GM23338 (cell line): ENCODE results near the gene RASSF4. TPM values are rescaled to one million over a fixed set of nuclear protein-coding genes. Genes with fewer than 3 reads are reported as not detected.

Experiments
- ATAC-seq: fragments of 200-7000 bp; cut with Tn5 transposase; 3 replicates; pipeline ENCODE4 v1.9.1; 2020
- DNase-seq: peaks from one replicate; pipeline ENCODE4 v3.0.0-alpha.2; 2015; ENCODE audit warnings: low spot score
- H2AFZ ChIP-seq: fragments of 200-600 bp; sonication (generic); 2 replicates; pipeline ENCODE4 v1.8.0; 2016; ENCODE audit warnings: antibody characterized with exemption, mild to moderate bottlenecking, moderate library complexity
- H3F3A ChIP-seq: fragments of 200-600 bp; sonication (generic); replicated peaks from 2 replicates; pipeline ENCODE4 v1.8.0; 2017; ENCODE audit warnings: antibody characterized with exemption, mixed run types, low read depth
- H3K27ac ChIP-seq: fragments of 200-600 bp; sonication (generic); 2 replicates; pipeline ENCODE4 v1.6.1; 2016; ENCODE audit warnings: low read depth
- H3K27me3 ChIP-seq: fragments of 200-600 bp; sonication (generic); 2 replicates; pipeline ENCODE4 v1.8.0; 2016; ENCODE audit warnings: mild to moderate bottlenecking, mixed run types, moderate library complexity; ENCODE audit not compliant: insufficient read depth
- H3K36me3 ChIP-seq: fragments of 200-600 bp; sonication (generic); 2 replicates; pipeline ENCODE4 v1.8.0; 2016; ENCODE audit warnings: mild to moderate bottlenecking; ENCODE audit not compliant: insufficient read depth
- H3K4me1 ChIP-seq: fragments of 200-600 bp; sonication (generic); 2 replicates; pipeline ENCODE4 v1.8.0; 2016; ENCODE audit warnings: mild to moderate bottlenecking, moderate library complexity; ENCODE audit not compliant: insufficient read depth
- H3K4me2 ChIP-seq: fragments of 200-600 bp; sonication (generic); 2 replicates; pipeline ENCODE4 v1.7.1; 2017; ENCODE audit warnings: mixed run types
- H3K4me3 ChIP-seq: fragments of 200-600 bp; sonication (generic); 2 replicates; pipeline ENCODE4 v1.6.1; 2016; ENCODE audit warnings: mixed run types
- H3K79me2 ChIP-seq: fragments of 200-600 bp; sonication (generic); replicated peaks from 2 replicates; pipeline ENCODE4 v1.8.0; 2017; ENCODE audit warnings: mild to moderate bottlenecking; ENCODE audit not compliant: insufficient read depth
- H3K9me2 ChIP-seq: fragments of 200-600 bp; sonication (generic); 2 replicates; pipeline ENCODE4 v1.8.0; 2017; ENCODE audit not compliant: insufficient read depth
- H4K20me1 ChIP-seq: fragments of 200-600 bp; sonication (generic); replicated peaks from 2 replicates; pipeline ENCODE4 v1.8.0; 2017; ENCODE audit warnings: mild to moderate bottlenecking; ENCODE audit not compliant: insufficient read depth
- H3K27ac Mint-ChIP-seq: 2 replicates; pipeline ENCODE4 v1.8.0; 2020; ENCODE audit warnings: inconsistent platforms, mild to moderate bottlenecking, moderate library complexity, mixed read lengths
- H3K27me3 Mint-ChIP-seq: 3 replicates; pipeline ENCODE4 v1.8.0; 2022; ENCODE audit warnings: low read depth, mild to moderate bottlenecking, moderate library complexity, mixed read lengths, inconsistent platforms; ENCODE audit not compliant: insufficient read depth, poor library complexity
- H3K36me3 Mint-ChIP-seq: 3 replicates; pipeline ENCODE4 v1.8.0; 2021; ENCODE audit warnings: low read depth, mild to moderate bottlenecking, inconsistent platforms, moderate library complexity, mixed read lengths
- H3K4me1 Mint-ChIP-seq: 3 replicates; pipeline ENCODE4 v1.8.0; 2020; ENCODE audit warnings: mild to moderate bottlenecking, inconsistent platforms, mixed read lengths
- H3K4me3 Mint-ChIP-seq: 3 replicates; pipeline ENCODE4 v1.8.0; 2021; ENCODE audit warnings: moderate library complexity, mild to moderate bottlenecking, inconsistent platforms, mixed read lengths
- H3K9me3 Mint-ChIP-seq: 3 replicates; pipeline ENCODE4 v1.8.0; 2020; ENCODE audit warnings: moderate library complexity, mild to moderate bottlenecking, inconsistent platforms, mixed read lengths
- CREB1 ChIP-seq: fragments of 250-450 bp; sonication (Bioruptor Pico); IDR thresholded peaks from 2 replicates; pipeline ENCODE4 v1.5.0; 2020; ENCODE audit warnings: low read depth, mild to moderate bottlenecking, moderate library complexity
- EZH2 ChIP-seq: fragments of 200-600 bp; sonication (generic); IDR thresholded peaks from one replicate; pipeline ENCODE4 v1.8.0; 2017; ENCODE audit warnings: antibody characterized with exemption, mild to moderate bottlenecking, low read depth; ENCODE audit not compliant: unreplicated experiment
- EZH2phosphoT487 ChIP-seq: fragments of 200-600 bp; sonication (generic); IDR thresholded peaks from one replicate; pipeline ENCODE4 v1.8.1; 2018; ENCODE audit warnings: antibody characterized with exemption; ENCODE audit not compliant: unreplicated experiment
- JUNB ChIP-seq: IDR thresholded peaks from one replicate; pipeline ENCODE4 v1.6.1; 2016; ENCODE audit warnings: antibody characterized with exemption; ENCODE audit not compliant: unreplicated experiment
- NANOG ChIP-seq: IDR thresholded peaks from 2 replicates; pipeline ENCODE4 v1.6.1; 2016; ENCODE audit warnings: antibody characterized with exemption, borderline replicate concordance
- POLR2AphosphoS5 ChIP-seq: IDR thresholded peaks from 2 replicates; pipeline ENCODE4 v1.6.1; 2016; ENCODE audit warnings: antibody characterized with exemption, low read depth
- STAT1 ChIP-seq: IDR thresholded peaks from one replicate; pipeline ENCODE4 v1.6.1; 2016; ENCODE audit warnings: antibody characterized with exemption; ENCODE audit not compliant: unreplicated experiment
- ZNF114 ChIP-seq: fragments of 250-450 bp; sonication (Bioruptor Pico); IDR thresholded peaks from 2 replicates; pipeline ENCODE4 v1.5.0; 2020; ENCODE audit warnings: mild to moderate bottlenecking, moderate library complexity
- ZNF331 ChIP-seq: fragments of 250-450 bp; sonication (Bioruptor Pico); IDR thresholded peaks from 2 replicates; pipeline ENCODE4 v1.5.0; 2020; ENCODE audit warnings: low read depth, mild to moderate bottlenecking, moderate library complexity
- polyA plus RNA-seq: library from polyadenylated mRNA; unstranded; fragments of >200 nt; fragmentation: Nextera tagmentation; extraction: Ambion mirVana; gene quantifications from 2 replicates; pipeline ENCODE4 v1.2.1, GENCODE V29; 2016
- total RNA-seq: library from RNA; depleted of rRNA; stranded (reverse); fragments of >200 nt; shearing (Covaris generic); gene quantifications from 2 replicates; pipeline ENCODE4 v1.2.3, GENCODE V29; 2014
- TF ChIP-seq, protein P1 (sequence below): IDR thresholded peaks from one replicate; pipeline ENCODE4 v1.6.1; 2018; ENCODE audit warnings: antibody characterized with exemption; ENCODE audit not compliant: unreplicated experiment
- TF ChIP-seq, protein P2 (sequence below): IDR thresholded peaks from 2 replicates; pipeline ENCODE4 v1.6.1; 2016; ENCODE audit warnings: antibody characterized with exemption
- TF ChIP-seq, protein P3 (sequence below), 2 experiments: fragments of 200-600 bp in 1 of 2; sonication (generic) in 1 of 2; conservative IDR thresholded peaks; 2 replicates each; pipeline versions ENCODE4 v1.5.1 to v1.6.1; 2016 to 2017; ENCODE audit warnings: antibody characterized with exemption in 2 of 2, low read depth in 2 of 2, mild to moderate bottlenecking in 2 of 2, moderate library complexity in 1 of 2
- TF ChIP-seq, protein P4 (sequence below): fragments of 250-450 bp; sonication (Bioruptor Pico); IDR thresholded peaks from 2 replicates; pipeline ENCODE4 v1.5.0; 2020; ENCODE audit warnings: mild to moderate bottlenecking, moderate library complexity

The RASSF4 gene
- total and polyA plus RNA-seq, 2 experiments from 2014 or later = 12.4 to 13.6 TPM

DNA sequence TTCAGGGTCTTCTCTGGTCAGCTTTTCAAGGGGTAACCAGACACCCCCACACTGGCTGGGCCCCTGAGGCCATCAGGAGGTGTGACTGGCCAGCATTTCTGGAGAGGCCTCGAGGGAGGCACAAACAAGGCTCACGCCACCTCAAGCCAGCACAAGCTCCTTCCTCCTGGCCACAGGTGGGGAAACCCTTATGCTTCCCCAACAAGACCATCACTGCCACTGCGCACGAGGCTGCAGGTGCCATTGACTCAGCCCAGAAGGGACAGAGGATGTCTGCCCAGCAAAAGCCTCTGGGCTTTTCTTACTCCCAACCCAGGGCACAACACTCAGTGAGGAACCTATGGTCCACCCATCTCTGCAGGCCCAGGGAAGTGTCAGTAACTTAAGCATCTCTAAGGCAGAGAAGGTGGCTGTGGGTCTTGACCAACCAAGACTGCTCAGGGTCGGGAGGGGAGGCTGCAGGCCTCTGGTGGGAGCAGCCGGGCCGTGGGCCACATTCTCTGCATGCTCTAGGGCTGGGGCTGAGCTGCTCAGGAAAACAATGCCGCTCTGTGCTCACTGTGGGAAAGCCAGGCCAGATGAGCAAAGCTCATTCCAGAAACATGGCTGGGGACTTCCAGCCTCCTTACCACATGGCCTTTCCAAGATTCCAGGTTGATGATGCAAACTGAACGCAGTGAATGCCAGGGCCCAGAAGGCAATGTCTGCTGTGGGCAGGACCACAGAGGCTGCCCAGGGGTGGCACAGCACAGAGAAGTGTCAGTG is 24.2 kb upstream of the RASSF4 start:
- no peaks in the 10 kb centered on the region for H3K27me3 ChIP-seq
- H3K4me1 ChIP-seq = peaks cover 6% of the 10 kb centered on the region; the same call in 1 of the 2 replicates
- TF ChIP-seq, protein P1, sequence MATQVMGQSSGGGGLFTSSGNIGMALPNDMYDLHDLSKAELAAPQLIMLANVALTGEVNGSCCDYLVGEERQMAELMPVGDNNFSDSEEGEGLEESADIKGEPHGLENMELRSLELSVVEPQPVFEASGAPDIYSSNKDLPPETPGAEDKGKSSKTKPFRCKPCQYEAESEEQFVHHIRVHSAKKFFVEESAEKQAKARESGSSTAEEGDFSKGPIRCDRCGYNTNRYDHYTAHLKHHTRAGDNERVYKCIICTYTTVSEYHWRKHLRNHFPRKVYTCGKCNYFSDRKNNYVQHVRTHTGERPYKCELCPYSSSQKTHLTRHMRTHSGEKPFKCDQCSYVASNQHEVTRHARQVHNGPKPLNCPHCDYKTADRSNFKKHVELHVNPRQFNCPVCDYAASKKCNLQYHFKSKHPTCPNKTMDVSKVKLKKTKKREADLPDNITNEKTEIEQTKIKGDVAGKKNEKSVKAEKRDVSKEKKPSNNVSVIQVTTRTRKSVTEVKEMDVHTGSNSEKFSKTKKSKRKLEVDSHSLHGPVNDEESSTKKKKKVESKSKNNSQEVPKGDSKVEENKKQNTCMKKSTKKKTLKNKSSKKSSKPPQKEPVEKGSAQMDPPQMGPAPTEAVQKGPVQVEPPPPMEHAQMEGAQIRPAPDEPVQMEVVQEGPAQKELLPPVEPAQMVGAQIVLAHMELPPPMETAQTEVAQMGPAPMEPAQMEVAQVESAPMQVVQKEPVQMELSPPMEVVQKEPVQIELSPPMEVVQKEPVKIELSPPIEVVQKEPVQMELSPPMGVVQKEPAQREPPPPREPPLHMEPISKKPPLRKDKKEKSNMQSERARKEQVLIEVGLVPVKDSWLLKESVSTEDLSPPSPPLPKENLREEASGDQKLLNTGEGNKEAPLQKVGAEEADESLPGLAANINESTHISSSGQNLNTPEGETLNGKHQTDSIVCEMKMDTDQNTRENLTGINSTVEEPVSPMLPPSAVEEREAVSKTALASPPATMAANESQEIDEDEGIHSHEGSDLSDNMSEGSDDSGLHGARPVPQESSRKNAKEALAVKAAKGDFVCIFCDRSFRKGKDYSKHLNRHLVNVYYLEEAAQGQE = no peak
- TF ChIP-seq ZNF331 (CRISPR knock-in tag) (no peak), EZH2phosphoT487 (no peak), NANOG (no peak), EZH2 (no peak), STAT1 (no peak), CREB1 (no peak), POLR2AphosphoS5 (no peak), JUNB (no peak), ZNF114 (CRISPR knock-in tag) (no peak)
- TF ChIP-seq, protein P2, sequence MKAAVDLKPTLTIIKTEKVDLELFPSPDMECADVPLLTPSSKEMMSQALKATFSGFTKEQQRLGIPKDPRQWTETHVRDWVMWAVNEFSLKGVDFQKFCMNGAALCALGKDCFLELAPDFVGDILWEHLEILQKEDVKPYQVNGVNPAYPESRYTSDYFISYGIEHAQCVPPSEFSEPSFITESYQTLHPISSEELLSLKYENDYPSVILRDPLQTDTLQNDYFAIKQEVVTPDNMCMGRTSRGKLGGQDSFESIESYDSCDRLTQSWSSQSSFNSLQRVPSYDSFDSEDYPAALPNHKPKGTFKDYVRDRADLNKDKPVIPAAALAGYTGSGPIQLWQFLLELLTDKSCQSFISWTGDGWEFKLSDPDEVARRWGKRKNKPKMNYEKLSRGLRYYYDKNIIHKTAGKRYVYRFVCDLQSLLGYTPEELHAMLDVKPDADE = no peak
- TF ChIP-seq, protein P3, sequence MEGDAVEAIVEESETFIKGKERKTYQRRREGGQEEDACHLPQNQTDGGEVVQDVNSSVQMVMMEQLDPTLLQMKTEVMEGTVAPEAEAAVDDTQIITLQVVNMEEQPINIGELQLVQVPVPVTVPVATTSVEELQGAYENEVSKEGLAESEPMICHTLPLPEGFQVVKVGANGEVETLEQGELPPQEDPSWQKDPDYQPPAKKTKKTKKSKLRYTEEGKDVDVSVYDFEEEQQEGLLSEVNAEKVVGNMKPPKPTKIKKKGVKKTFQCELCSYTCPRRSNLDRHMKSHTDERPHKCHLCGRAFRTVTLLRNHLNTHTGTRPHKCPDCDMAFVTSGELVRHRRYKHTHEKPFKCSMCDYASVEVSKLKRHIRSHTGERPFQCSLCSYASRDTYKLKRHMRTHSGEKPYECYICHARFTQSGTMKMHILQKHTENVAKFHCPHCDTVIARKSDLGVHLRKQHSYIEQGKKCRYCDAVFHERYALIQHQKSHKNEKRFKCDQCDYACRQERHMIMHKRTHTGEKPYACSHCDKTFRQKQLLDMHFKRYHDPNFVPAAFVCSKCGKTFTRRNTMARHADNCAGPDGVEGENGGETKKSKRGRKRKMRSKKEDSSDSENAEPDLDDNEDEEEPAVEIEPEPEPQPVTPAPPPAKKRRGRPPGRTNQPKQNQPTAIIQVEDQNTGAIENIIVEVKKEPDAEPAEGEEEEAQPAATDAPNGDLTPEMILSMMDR (conservative IDR thresholded peaks at IDR 0.05; ENCODE audit: low read depth in 2 of 2) = no peak
- TF ChIP-seq, protein P4, sequence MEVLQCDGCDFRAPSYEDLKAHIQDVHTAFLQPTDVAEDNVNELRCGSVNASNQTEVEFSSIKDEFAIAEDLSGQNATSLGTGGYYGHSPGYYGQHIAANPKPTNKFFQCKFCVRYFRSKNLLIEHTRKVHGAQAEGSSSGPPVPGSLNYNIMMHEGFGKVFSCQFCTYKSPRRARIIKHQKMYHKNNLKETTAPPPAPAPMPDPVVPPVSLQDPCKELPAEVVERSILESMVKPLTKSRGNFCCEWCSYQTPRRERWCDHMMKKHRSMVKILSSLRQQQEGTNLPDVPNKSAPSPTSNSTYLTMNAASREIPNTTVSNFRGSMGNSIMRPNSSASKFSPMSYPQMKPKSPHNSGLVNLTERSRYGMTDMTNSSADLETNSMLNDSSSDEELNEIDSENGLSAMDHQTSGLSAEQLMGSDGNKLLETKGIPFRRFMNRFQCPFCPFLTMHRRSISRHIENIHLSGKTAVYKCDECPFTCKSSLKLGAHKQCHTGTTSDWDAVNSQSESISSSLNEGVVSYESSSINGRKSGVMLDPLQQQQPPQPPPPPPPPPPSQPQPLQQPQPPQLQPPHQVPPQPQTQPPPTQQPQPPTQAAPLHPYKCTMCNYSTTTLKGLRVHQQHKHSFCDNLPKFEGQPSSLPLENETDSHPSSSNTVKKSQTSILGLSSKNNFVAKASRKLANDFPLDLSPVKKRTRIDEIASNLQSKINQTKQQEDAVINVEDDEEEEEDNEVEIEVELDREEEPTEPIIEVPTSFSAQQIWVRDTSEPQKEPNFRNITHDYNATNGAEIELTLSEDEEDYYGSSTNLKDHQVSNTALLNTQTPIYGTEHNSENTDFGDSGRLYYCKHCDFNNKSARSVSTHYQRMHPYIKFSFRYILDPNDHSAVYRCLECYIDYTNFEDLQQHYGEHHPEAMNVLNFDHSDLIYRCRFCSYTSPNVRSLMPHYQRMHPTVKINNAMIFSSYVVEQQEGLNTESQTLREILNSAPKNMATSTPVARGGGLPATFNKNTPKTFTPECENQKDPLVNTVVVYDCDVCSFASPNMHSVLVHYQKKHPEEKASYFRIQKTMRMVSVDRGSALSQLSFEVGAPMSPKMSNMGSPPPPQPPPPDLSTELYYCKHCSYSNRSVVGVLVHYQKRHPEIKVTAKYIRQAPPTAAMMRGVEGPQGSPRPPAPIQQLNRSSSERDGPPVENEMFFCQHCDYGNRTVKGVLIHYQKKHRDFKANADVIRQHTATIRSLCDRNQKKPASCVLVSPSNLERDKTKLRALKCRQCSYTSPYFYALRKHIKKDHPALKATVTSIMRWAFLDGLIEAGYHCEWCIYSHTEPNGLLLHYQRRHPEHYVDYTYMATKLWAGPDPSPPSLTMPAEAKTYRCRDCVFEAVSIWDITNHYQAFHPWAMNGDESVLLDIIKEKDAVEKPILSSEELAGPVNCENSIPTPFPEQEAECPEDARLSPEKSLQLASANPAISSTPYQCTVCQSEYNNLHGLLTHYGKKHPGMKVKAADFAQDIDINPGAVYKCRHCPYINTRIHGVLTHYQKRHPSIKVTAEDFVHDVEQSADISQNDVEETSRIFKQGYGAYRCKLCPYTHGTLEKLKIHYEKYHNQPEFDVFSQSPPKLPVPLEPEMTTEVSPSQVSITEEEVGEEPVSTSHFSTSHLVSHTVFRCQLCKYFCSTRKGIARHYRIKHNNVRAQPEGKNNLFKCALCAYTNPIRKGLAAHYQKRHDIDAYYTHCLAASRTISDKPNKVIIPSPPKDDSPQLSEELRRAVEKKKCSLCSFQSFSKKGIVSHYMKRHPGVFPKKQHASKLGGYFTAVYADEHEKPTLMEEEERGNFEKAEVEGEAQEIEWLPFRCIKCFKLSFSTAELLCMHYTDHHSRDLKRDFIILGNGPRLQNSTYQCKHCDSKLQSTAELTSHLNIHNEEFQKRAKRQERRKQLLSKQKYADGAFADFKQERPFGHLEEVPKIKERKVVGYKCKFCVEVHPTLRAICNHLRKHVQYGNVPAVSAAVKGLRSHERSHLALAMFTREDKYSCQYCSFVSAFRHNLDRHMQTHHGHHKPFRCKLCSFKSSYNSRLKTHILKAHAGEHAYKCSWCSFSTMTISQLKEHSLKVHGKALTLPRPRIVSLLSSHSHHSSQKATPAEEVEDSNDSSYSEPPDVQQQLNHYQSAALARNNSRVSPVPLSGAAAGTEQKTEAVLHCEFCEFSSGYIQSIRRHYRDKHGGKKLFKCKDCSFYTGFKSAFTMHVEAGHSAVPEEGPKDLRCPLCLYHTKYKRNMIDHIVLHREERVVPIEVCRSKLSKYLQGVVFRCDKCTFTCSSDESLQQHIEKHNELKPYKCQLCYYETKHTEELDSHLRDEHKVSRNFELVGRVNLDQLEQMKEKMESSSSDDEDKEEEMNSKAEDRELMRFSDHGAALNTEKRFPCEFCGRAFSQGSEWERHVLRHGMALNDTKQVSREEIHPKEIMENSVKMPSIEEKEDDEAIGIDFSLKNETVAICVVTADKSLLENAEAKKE = no peak
- DNase-seq = no peak
- peaks cover 3% of the 10 kb centered on the region; the same call in 2 of the 3 replicates for H3K4me1 Mint-ChIP-seq
- no peak overlapping the region for H3K27ac ChIP-seq
- no peak overlapping the region for H2AFZ ChIP-seq
- no peaks in the 10 kb centered on the region for H3K36me3 Mint-ChIP-seq
- no peak overlapping the region for H3K4me3 ChIP-seq
- H3K36me3 ChIP-seq = no peaks in the 10 kb centered on the region
- H3K27ac Mint-ChIP-seq = no peak overlapping the region
- no peak overlapping the region for H3K4me2 ChIP-seq
- H3K27me3 Mint-ChIP-seq = no peaks in the 10 kb centered on the region
- H3K4me3 Mint-ChIP-seq = no peak overlapping the region
- H3K9me2 ChIP-seq = no peaks in the 10 kb centered on the region
- H4K20me1 ChIP-seq = no peaks in the 10 kb centered on the region
- no peaks in the 10 kb centered on the region for H3K79me2 ChIP-seq
- no peak for ATAC-seq
- H3F3A ChIP-seq = no peaks in the 10 kb centered on the region
- no peaks in the 10 kb centered on the region; the same call in 2 of the 3 replicates for H3K9me3 Mint-ChIP-seq
